PC-3 (cell line): ENCODE results near the gene CTNS. TPM values are rescaled to one million over a fixed set of nuclear protein-coding genes. Genes with fewer than 3 reads are reported as not detected.

Experiments
- ATAC-seq: fragments of 200-7000 bp; cut with Tn5 transposase; 2 replicates; pipeline ENCODE4 v1.9.1; 2020; ENCODE audit warnings: mild to moderate bottlenecking, moderate library complexity
- BruUV-seq: library from RNA; stranded (reverse); fragments of 400-500 nt; replicated peaks from 2 replicates; lab custom pipeline; 2021; lab: Mats Ljungman, UMichigan
- CTCF ChIA-PET: fragments of 300-600 bp; sonication (Branson Sonifier 250); formaldehyde crosslinking; loops from one replicate; lab custom pipeline; 2022; ENCODE audit warnings: antibody characterized with exemption; lab: Charles Lee
- POLR2A ChIA-PET: fragments of 300-600 bp; sonication (Branson Sonifier 250); formaldehyde crosslinking; loops from one replicate; lab custom pipeline; 2022; ENCODE audit warnings: antibody characterized with exemption; ENCODE audit not compliant: unreplicated experiment; lab: Charles Lee
- DNase-seq: peaks from one replicate; pipeline ENCODE4 v3.0.0-alpha.2; 2015
- H2AFZ ChIP-seq: fragments of 300-600 bp; sonication (generic); 2 replicates; pipeline ENCODE4 v1.6.0; 2016; ENCODE audit warnings: antibody characterized with exemption, low read length
- H3F3A ChIP-seq: fragments of 300-600 bp; sonication (generic); one replicate; pipeline ENCODE4 v1.6.0; 2017; ENCODE audit warnings: antibody characterized with exemption, low read length, control low read depth, mild to moderate bottlenecking; ENCODE audit not compliant: unreplicated experiment
- H3K27ac ChIP-seq: fragments of 300-600 bp; sonication (generic); 2 replicates; pipeline ENCODE4 v1.5.1; 2016; ENCODE audit warnings: mild to moderate bottlenecking, low read length
- H3K27me3 ChIP-seq: fragments of 300-600 bp; sonication (generic); 2 replicates; pipeline ENCODE4 v1.6.1; 2016; ENCODE audit warnings: low read length, mixed read lengths
- H3K36me3 ChIP-seq: fragments of 300-600 bp; sonication (generic); 2 replicates; pipeline ENCODE4 v1.6.1; 2016; ENCODE audit warnings: low read depth, mixed run types, low read length, mixed read lengths
- H3K4me1 ChIP-seq: fragments of 300-600 bp; sonication (generic); 2 replicates; pipeline ENCODE4 v1.5.1; 2016; ENCODE audit warnings: low read length; ENCODE audit not compliant: insufficient read depth
- H3K4me2 ChIP-seq: fragments of 300-600 bp; sonication (generic); 2 replicates; pipeline ENCODE4 v1.6.0; 2016; ENCODE audit warnings: low read length
- H3K4me3 ChIP-seq: fragments of 300-600 bp; sonication (generic); 2 replicates; pipeline ENCODE4 v1.5.1; 2016; ENCODE audit warnings: mild to moderate bottlenecking, low read length, mixed read lengths
- H3K79me2 ChIP-seq: fragments of 300-600 bp; sonication (generic); 2 replicates; pipeline ENCODE4 v1.6.1; 2017; ENCODE audit warnings: low read length, mixed read lengths
- H3K9ac ChIP-seq: fragments of 300-600 bp; sonication (generic); 2 replicates; pipeline ENCODE4 v1.6.0; 2016; ENCODE audit warnings: mild to moderate bottlenecking, low read length
- H3K9me2 ChIP-seq: fragments of 300-600 bp; sonication (generic); replicated peaks from 2 replicates; pipeline ENCODE4 v1.6.1; 2016; ENCODE audit warnings: mixed run types, low read length, mixed read lengths
- H3K9me3 ChIP-seq: fragments of 300-600 bp; sonication (generic); 2 replicates; pipeline ENCODE4 v1.6.1; 2016; ENCODE audit warnings: low read length, mixed read lengths
- H4K20me1 ChIP-seq: fragments of 300-600 bp; sonication (generic); 2 replicates; pipeline ENCODE4 v1.6.1; 2016; ENCODE audit warnings: low read length, mixed read lengths
- CTCF ChIP-seq: fragments of 300-600 bp; sonication (generic); conservative IDR thresholded peaks from 2 replicates; pipeline ENCODE4 v1.5.1; 2017; ENCODE audit warnings: antibody characterized with exemption, low read depth, mild to moderate bottlenecking, low read length
- EZH2 ChIP-seq: fragments of 300-600 bp; sonication (generic); IDR thresholded peaks from one replicate; pipeline ENCODE4 v1.6.1; 2017; ENCODE audit warnings: antibody characterized with exemption, mild to moderate bottlenecking, low read length; ENCODE audit not compliant: unreplicated experiment
- EZH2phosphoT487 ChIP-seq: fragments of 300-600 bp; sonication (generic); IDR thresholded peaks from 2 replicates; pipeline ENCODE4 v1.6.1; 2018; ENCODE audit warnings: mild to moderate bottlenecking, antibody characterized with exemption, low read length, borderline replicate concordance
- intact Hi-C: fragments of 100-400 bp; cut with micrococcal nuclease; formaldehyde crosslinking; loops from 2 replicates; pipeline ENCODE4 v1.9.0; 2023
- total RNA-seq: library from RNA; depleted of rRNA; stranded (reverse); fragments of >200 nt; gene quantifications from 2 replicates; pipeline ENCODE4 v1.2.3, GENCODE V29; 2014

CTNS gene
- total RNA-seq, 1 experiment from 2014 or later, result 10.2 TPM

- Histone ChIP-seq H3K9me3 (no peaks in the 10 kb centered on the region), H3K4me2 (no peak overlapping the region), H3K27me3 (no peaks in the 10 kb centered on the region), H3K4me3 (no peak overlapping the region), H3K4me1 (peaks cover 9% of the 10 kb centered on the region), H2AFZ (no peak overlapping the region), H3F3A (no peaks in the 10 kb centered on the region), H3K79me2 (no peaks in the 10 kb centered on the region), H3K27ac (no peak overlapping the region), H3K36me3 (no peaks in the 10 kb centered on the region), H3K9me2 (no peaks in the 10 kb centered on the region), H3K9ac (no peak overlapping the region), H4K20me1 (no peaks in the 10 kb centered on the region)
- ATAC-seq (no peak), DNase-seq (no peak)
- no TSS peak for BruUV-seq
- intact Hi-C loops, result no loop called here
- ChIA-PET CTCF (interaction anchor here (0.7 kb wide), 1 partner anchor 9 kb away, joined by 7 read pairs; no protein-coding TSS in a partner anchor), POLR2A (no interaction called here)
- TF ChIP-seq EZH2phosphoT487 (no peak), CTCF (no peak), EZH2 (no peak)
Measured at GRCh38 chr17:3656755-3657587, 20.4 kb downstream of the CTNS start.

- Histone ChIP-seq H3K9me2 (no peaks in the 10 kb centered on the region), H2AFZ (no peak overlapping the region)
Measured at GRCh38 chr17:3657588-3657869, 21.0 kb downstream of the CTNS start.

GRCh38 chr17:3657874-3658783, 21.6 kb downstream of the CTNS start:
- TF ChIP-seq CTCF (no peak), EZH2 (no peak), EZH2phosphoT487 (no peak)
- Histone ChIP-seq H3K27ac (no peak overlapping the region), H2AFZ (no peak overlapping the region), H3F3A (no peaks in the 10 kb centered on the region), H3K9ac (no peak overlapping the region), H3K4me1 (peaks cover 9% of the 10 kb centered on the region), H4K20me1 (no peaks in the 10 kb centered on the region), H3K9me3 (no peaks in the 10 kb centered on the region), H3K4me2 (no peak overlapping the region), H3K9me2 (no peaks in the 10 kb centered on the region), H3K4me3 (no peak overlapping the region), H3K79me2 (no peaks in the 10 kb centered on the region), H3K27me3 (no peaks in the 10 kb centered on the region), H3K36me3 (no peaks in the 10 kb centered on the region)
- no TSS peak for BruUV-seq
- ChIA-PET POLR2A (no interaction called here), CTCF (no interaction called here)
- no peak for ATAC-seq
- intact Hi-C loops, result no loop called here
- DNase-seq, result no peak

More at GRCh38 chr17:3657588-3657869, 21.0 kb downstream of the CTNS start:
- H4K20me1 ChIP-seq, result no peaks in the 10 kb centered on the region
- TF ChIP-seq EZH2, result no peak
- H3K9me3 ChIP-seq, result no peaks in the 10 kb centered on the region
- no peaks in the 10 kb centered on the region for H3K36me3 ChIP-seq
- ChIA-PET CTCF (no interaction called here), POLR2A (no interaction called here)
- H3K4me2 ChIP-seq, result no peak overlapping the region
- no peak overlapping the region for H3K9ac ChIP-seq
- ATAC-seq (no peak), DNase-seq (no peak)
- no peaks in the 10 kb centered on the region for H3K79me2 ChIP-seq
- H3K4me3 ChIP-seq, result no peak overlapping the region
- intact Hi-C loops, result no loop called here
- no peak overlapping the region for H3K27ac ChIP-seq
- H3K27me3 ChIP-seq, result no peaks in the 10 kb centered on the region
- no TSS peak for BruUV-seq
- peaks cover 9% of the 10 kb centered on the region for H3K4me1 ChIP-seq
- H3F3A ChIP-seq, result no peaks in the 10 kb centered on the region
